Cardiac muscle cell (in vitro differentiated cells and primary cell): ENCODE data around the gene TBC1D14. TPM values are rescaled to one million over a fixed set of nuclear protein-coding genes. Genes with fewer than 3 reads are reported as not detected.
"Not testable (repeated sequence)": the region's sequence is repeated elsewhere in the genome, so short reads cannot be mapped to it uniquely, and the experiment has no call there.

Experiments
- DNase-seq, 2 donors: peaks; one replicate each; pipeline versions ENCODE4 v3.0.0 to v3.0.0-alpha.2; 2010 to 2017; ENCODE audit warnings: low read depth in 1 of 2, low spot score in 1 of 2
- H3K27ac ChIP-seq: fragments of 200-600 bp; sonication (generic); 2 replicates; pipeline ENCODE4 v1.5.1; 2016
- H3K27me3 ChIP-seq: fragments of 200-600 bp; sonication (generic); 2 replicates; pipeline ENCODE4 v1.6.0; 2016; ENCODE audit warnings: control low read depth
- H3K36me3 ChIP-seq: fragments of 200-600 bp; sonication (generic); 2 replicates; pipeline ENCODE4 v1.5.1; 2016; ENCODE audit warnings: control low read depth
- H3K4me1 ChIP-seq: fragments of 200-600 bp; sonication (generic); 2 replicates; pipeline ENCODE4 v1.8.1; 2017; ENCODE audit warnings: low read depth, mild to moderate bottlenecking, mixed run types
- H3K4me3 ChIP-seq: fragments of 200-600 bp; sonication (generic); 2 replicates; pipeline ENCODE4 v1.5.1; 2016; ENCODE audit warnings: mild to moderate bottlenecking
- H3K9me3 ChIP-seq: fragments of 200-600 bp; sonication (generic); 2 replicates; pipeline ENCODE4 v1.5.1; 2017; ENCODE audit warnings: low read depth, mild to moderate bottlenecking, control low read depth
- CTCF ChIP-seq: IDR thresholded peaks from 2 replicates; pipeline ENCODE4 v1.5.1; 2012; ENCODE audit warnings: low read depth, mild to moderate bottlenecking, low read length
- polyA plus RNA-seq: library from polyadenylated mRNA; unstranded; fragments of >200 nt; fragmentation: Nextera tagmentation; extraction: Ambion mirVana; gene quantifications from 2 replicates; pipeline ENCODE4 v1.2.1, GENCODE V29; 2016
- total RNA-seq: library from RNA; depleted of rRNA; stranded (reverse); fragments of >200 nt; gene quantifications from 2 replicates; pipeline ENCODE4 v1.2.3, GENCODE V29; 2016

The TBC1D14 gene
- total and polyA plus RNA-seq, 2 experiments from 2014 or later, result 30.5 to 41.8 TPM

- Histone ChIP-seq H3K9me3 (no peaks in the 10 kb centered on the region), H3K4me3 (no peak overlapping the region), H3K36me3 (peaks cover 7% of the 10 kb centered on the region), H3K27me3 (no peaks in the 10 kb centered on the region), H3K27ac (peak overlapping the region; percentile 17), H3K4me1 (peaks cover 18% of the 10 kb centered on the region)
- no peak for TF ChIP-seq CTCF
- peak in 1 of 2 donors; percentile 46 for DNase-seq
These were observed 21.8 kb upstream of the TBC1D14 start for GRCh38 chr4:6887591-6888371.

- H3K4me3 ChIP-seq, result no peak overlapping the region
- H3K27me3 ChIP-seq, result no peaks in the 10 kb centered on the region
- peaks cover 18% of the 10 kb centered on the region for H3K4me1 ChIP-seq
- TF ChIP-seq CTCF, result no peak
- no peak for DNase-seq
- H3K36me3 ChIP-seq, result no peaks in the 10 kb centered on the region
- no peaks in the 10 kb centered on the region for H3K9me3 ChIP-seq
- H3K27ac ChIP-seq, result peak overlapping the region; percentile 17
These were observed 21.0 kb upstream of the TBC1D14 start for GRCh38 chr4:6888506-6889071.

- H3K27ac ChIP-seq, result no peak overlapping the region
- no peak for TF ChIP-seq CTCF
- no peaks in the 10 kb centered on the region for H3K36me3 ChIP-seq
- H3K27me3 ChIP-seq, result no peaks in the 10 kb centered on the region
- H3K4me3 ChIP-seq, result no peak overlapping the region
- no peak for DNase-seq
- no peaks in the 10 kb centered on the region for H3K9me3 ChIP-seq
- peaks cover 18% of the 10 kb centered on the region for H3K4me1 ChIP-seq
These were observed 20.4 kb upstream of the TBC1D14 start for GRCh38 chr4:6889101-6889735.

- Histone ChIP-seq H3K27ac (no peak overlapping the region), H3K27me3 (no peaks in the 10 kb centered on the region), H3K4me1 (peaks cover 18% of the 10 kb centered on the region), H3K9me3 (no peaks in the 10 kb centered on the region), H3K36me3 (no peaks in the 10 kb centered on the region), H3K4me3 (no peak overlapping the region)
- TF ChIP-seq CTCF, result no peak
- no peak for DNase-seq
These were observed 19.8 kb upstream of the TBC1D14 start for GRCh38 chr4:6889736-6890324.

- DNase-seq, result no peak
- H3K4me3 ChIP-seq, result no peak overlapping the region
- no peaks in the 10 kb centered on the region for H3K36me3 ChIP-seq
- no peaks in the 10 kb centered on the region for H3K9me3 ChIP-seq
- H3K27me3 ChIP-seq, result no peaks in the 10 kb centered on the region
- H3K4me1 ChIP-seq, result peaks cover 18% of the 10 kb centered on the region
- TF ChIP-seq CTCF, result no peak
- H3K27ac ChIP-seq, result no peak overlapping the region
These were observed 19.3 kb upstream of the TBC1D14 start for GRCh38 chr4:6890358-6890757.

GRCh38 chr4:6890971-6891370, 18.7 kb upstream of the TBC1D14 start:
- not testable (repeated sequence) for H3K36me3 ChIP-seq, H3K9me3 ChIP-seq, H3K4me3 ChIP-seq, H3K27ac ChIP-seq, H3K27me3 ChIP-seq, DNase-seq
- peaks cover 17% of the 10 kb centered on the region for H3K4me1 ChIP-seq
